ENCODE measurements around the gene MYO6. TPM values are rescaled to one million over a fixed set of nuclear protein-coding genes. Genes with fewer than 3 reads are reported as not detected.

The MYO6 gene
- total RNA-seq, 2 donors from 2014 or later = 6.5 to 10.0 TPM

DNA sequence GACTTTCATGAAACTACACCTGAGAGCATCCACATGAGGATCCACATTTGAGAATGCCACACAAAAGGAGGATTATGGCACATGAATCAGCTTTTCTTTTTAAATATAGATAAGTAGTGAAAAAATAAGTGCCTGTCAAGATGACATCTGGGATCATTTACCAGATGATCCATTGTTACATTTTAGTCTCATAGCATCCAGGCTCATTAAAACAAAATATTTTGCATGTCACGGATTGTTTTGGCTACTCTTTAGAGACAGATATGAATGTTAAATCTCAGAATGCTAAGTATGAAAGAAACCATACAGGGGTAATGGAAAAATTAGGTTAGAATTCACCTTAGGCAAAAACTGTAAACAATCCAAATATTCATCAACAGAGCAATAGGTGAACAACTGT, 66.7 kb downstream of the MYO6 start:
- ATAC-seq (no peak), DNase-seq (no peak)
- intact Hi-C loops (cut with DNase I) = no loop called here

DNA sequence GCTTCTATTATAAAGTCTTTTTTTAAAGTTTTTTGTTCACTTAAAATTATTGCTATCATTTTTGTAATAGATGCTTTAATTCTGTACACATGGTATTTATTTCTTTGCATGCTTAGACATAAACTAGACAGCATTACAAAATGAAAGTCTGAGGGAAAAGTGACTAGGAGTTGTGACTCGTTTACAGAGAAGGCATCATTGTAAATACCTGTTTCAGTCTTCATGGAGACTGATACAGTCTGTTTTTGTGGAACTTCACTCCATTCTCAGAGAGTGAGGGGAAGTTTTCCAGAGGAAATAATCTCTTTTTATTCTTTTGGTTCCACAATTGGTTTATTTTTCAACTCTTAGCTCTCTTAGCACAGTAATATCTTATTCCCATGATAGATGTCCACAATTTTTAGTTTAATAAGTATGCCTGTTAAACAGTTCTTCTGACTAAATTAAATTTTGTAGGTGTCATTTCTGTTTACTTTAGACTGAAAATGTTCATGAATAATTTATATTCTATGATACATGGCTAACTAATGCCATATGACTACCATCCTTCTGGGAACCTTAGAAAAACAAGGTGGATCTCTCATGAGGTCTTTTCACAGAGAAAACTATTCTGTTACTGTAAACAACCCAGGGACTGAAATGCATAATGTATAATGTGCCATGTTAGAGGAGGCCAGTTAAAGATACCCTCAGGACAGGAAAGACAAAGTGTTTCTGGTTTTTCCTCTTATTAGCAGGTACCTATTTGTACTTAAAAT, 69.2 kb downstream of the MYO6 start:
- no peak for ATAC-seq
- intact Hi-C loops (cut with DNase I) = no loop called here
- DNase-seq = no peak

DNA sequence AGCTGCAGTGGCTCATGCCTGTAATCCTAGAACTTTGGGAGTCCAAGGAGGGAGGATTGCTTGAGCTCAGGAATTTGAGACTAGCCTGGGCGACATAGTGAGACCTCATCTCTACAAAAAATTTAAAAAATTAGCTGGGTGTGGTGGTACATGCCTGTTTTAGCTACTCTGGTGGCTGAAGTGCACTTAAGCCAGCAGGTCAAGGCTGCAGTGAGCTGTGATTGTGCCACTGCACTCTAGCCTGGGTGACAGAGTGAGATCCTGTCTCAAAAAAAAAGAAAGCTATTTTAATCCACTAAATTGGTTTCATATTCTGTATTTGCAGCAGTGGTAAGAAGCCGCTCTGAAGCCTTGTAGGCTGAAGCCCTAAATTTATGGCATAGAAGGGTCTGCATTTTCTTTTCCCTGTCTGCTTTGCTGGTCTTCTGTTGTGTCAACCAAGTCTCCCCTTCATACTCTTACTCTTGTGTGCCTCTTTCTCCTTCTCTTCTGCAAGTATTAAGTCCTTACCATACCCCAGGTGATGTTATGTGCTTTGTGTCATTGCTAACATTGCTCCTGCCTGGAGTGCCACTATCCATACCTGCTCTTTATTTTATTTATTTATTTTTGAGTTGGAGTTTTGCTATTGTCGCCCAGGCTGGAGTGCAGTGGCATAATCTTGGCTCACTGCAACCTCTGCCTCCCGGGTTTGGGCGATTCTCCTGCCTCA, 70.9 kb downstream of the MYO6 start:
- intact Hi-C loops (cut with DNase I) = no loop called here
- ATAC-seq (no peak), DNase-seq (no peak)

DNA sequence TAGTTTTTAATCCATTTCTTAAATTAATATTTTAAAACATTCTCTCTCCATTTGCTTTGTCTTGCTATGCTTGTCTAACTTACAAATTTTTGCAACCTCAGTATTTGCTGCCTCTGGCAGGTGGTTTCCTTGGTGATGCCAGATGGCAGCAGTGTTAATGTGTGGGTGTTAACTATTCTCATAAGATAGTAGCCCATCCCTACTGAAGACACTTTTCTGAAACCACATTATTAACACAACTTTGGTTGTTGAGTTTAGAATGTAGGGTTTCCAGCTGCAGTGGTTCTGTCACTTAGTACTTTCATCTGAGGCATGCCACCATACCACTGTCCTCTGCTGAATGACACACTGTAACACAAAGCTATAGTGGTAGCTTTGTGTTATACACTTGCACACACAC, 75.1 kb downstream of the MYO6 start:
- intact Hi-C loops (cut with DNase I) = no loop called here
- ATAC-seq (no peak), DNase-seq (no peak)

DNA sequence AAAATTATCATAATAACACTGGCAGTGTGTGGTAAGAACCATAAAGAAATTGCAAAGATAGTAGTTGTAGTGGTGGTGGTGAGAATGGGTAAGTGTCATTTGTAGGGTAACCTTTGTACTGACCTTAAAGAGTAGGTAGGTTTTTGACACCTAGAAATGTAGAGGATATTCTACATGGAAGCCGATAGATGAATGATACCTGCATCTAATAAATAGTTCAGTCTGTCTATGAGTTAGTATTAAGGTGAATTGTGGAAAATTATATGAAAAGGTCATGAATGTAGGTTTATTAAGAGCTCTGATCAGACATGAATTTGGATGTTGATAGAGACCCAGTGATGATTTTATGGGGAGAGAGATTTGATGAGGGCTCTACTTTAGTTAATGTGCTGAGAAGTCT, 78.1 kb downstream of the MYO6 start:
- ATAC-seq (no peak), DNase-seq (no peak)
- intact Hi-C loops (cut with DNase I) = no loop called here

DNA sequence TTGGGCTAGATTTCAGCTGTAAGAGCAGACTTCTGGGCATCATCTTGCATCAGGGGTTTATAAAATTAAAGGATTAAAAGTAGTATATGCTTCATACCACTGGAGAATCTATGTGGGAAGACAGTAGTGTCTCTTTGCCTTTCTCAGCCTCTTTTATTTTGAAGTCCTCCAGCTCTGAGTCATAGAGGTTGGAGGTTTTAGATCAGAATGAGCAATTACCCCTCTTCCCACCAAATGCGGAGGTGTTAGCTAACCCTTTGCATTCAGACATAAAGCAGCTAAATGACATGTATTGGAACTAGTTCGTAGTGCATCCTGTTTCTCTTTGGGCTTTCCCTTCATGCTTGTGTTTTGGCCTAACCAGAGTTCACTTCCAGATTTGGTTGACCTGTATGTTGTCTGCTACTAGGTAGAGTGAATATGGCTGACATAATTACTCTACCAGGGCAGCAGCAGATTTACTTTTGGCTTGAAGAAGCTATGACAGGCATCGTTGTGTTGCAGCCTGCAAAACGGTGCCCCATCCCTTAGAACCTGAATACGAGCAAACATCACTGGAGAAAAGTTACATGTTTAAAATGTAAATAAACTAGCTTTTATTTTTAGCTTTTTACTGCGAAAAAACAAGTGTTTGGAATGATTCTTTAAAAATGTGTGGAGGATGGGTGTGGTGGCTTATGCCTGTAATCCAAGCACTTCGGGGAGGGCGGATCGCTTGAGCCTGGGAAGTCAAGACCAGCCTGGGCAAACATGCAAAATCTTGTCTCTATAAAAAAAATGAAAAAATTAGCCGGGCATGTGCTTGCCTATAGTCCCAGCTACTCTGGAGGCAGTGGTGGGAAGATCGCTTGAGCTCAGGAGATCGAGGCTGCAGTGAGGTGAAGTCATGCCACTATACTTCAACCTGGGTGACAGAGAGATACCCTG, 82.2 kb downstream of the MYO6 start:
- DNase-seq = no peak
- intact Hi-C loops (cut with DNase I) = no loop called here
- no peak for ATAC-seq

DNA sequence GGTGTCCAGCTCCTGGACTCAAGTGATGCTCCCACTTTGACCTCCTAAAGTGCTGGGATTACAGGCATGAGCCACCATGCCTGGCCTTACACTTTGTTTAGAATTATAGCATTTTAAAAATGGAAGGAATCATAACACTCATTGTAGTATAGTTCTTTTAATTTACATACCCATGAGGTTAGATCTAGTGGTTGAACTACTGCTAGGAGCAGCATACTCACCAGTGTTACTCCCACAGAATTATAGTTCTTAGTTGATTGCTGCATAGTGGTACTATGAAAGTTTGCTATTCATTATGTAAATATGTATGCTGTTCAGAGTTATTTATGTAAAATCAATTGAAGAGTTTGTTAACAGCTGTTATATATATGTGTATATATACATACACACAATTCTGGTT, 85.4 kb downstream of the MYO6 start:
- DNase-seq (no peak), ATAC-seq (no peak)
- intact Hi-C loops (cut with DNase I) = no loop called here

DNA sequence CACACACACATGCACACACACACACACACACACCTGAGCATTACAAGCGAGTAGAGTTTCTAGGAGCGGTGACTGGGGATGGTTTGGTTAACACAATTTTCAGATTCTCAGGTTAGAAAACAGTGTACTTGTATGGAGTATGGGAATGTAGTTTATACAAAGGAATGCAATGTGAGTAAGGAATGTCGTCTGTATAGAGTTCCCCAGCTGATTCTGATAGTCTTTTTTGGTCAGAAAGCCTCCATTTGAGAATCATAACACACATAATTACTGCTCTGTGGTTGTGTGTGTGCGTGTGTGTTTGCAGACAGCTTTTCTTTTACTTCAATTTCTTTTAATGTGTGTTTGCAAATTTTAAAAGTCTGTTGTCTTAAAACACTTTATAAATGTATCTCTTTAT, 93.2 kb downstream of the MYO6 start:
- ATAC-seq (no peak), DNase-seq (no peak)
- intact Hi-C loops (cut with DNase I) = no loop called here

DNA sequence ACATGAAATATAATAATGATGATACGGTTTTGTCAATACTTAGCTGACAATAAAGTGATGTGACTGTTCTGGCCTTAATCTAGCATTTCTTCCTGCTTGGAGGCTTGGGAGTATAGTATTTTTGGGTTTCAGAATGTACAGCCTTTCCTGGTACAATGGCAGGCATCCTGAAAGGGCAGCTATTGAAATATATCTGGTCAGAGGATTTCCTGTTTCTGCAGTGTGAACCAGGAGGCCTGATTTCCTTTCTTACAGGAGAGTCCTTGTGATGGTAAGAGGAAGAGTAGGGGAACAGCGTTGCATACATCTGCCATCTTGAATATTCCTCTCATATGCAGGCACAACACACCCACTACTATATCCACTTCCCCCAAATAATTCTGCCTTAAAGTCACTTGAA, 93.7 kb downstream of the MYO6 start:
- intact Hi-C loops (cut with DNase I) = no loop called here
- no peak for ATAC-seq
- DNase-seq = no peak

DNA sequence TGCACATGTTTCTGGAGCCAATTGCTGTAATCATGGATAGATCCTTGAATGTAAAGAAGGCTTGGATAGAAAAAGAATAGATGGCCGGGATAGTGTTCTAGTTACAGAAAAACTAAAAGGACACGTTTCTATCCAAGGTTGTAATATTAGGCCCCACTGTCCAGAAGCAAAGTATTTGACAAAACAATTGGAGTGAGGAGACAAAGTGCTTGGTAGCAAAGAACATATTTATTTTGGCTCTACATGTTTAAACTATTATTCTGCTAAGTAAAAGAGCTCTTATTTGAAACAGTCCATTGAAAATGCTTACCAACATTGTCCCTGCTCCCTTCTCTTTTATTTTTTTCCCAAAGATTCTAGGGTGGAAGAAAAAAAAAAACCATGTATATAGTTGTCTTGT, 94.4 kb downstream of the MYO6 start:
- intact Hi-C loops (cut with DNase I) = no loop called here
- DNase-seq (no peak), ATAC-seq (no peak)

DNA sequence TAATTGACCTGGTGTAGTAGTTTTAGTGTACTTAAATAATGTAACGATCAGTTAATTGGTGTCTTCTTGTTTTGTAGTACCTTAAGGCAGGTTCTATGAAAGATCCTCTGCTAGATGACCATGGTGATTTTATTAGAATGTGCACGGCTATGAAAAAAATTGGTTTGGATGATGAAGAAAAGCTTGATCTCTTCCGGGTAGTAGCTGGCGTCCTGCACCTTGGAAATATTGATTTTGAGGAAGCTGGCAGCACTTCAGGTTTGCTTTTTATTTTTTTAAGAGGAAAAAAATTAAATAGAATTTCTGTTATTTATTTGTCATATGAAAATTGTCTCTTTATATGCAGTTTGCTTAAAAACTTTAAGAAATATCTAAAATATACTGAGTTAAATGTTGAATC, 99.2 kb downstream of the MYO6 start:
- intact Hi-C loops (cut with DNase I) = no loop called here
- ATAC-seq (no peak), DNase-seq (no peak)

DNA sequence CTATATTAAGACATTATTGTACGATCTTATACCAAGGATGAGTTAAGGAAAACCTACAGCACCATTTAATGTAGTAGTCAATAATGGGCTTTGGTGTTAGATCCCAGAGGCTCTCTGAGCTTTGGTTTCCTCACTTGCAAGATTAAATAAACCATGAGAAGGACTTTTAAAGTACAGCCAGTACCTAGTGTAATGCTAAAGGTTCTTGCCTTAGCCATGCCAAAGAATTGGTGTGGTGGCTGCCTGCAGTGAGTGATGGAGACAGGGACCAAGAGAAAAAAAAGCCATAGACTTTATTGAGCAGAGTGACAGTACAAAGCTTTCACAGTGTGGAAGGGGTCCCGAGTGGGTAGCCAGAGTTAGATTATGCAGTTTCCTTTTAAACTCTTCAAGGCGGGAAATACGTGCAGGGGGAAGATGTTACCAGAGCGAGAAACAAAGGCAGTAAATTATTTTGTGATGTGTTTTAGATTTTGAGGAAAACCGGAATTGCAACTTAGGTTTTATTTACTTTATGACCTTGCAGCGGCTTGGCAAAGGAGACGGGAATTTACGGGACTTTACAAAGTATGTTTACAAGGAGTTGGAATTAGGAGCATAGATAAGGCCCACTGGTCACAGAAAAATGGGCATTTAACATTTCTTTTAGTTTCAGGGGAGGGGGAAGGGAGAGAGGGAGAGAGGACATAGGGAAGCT, 100.4 kb downstream of the MYO6 start:
- ATAC-seq = no peak
- intact Hi-C loops (cut with DNase I) = no loop called here
- no peak for DNase-seq

DNA sequence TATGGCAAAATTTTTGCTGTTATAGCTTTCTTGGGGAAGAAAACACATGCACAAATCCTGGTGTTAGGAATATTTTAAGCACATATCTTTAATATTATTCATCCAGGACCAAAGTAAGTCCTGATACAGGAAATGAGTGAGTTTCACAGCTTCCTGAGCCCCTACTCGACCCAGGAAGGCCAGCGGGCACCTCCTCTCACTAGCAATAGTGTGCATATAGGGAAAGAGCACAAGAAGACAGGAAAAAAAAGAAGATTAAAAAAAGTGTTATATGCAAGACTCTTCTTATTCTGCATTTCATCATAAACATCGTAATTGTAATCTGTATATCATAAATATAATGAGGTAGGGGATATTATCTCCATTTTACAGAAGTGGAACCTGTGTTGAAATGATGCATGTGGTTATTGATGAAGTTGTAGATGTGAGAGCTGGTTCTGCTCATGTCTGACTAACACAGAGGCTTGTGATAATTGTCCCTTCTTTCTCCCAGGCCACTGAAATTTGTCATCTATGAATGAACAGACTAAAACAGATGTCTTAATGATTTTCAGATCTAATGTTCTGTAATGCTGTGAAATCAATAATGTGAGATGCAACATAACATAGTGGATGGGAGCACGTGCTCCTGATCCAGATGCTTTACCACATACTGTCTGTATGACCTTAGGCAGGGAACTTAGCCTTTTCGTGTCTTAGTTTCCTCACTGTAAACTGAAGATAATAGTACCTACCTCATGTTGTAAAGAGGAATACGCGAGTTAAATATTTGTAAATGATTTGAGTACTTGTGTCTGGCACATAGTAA, 101.2 kb downstream of the MYO6 start:
- intact Hi-C loops (cut with DNase I) = no loop called here
- ATAC-seq (no peak), DNase-seq (no peak)

DNA sequence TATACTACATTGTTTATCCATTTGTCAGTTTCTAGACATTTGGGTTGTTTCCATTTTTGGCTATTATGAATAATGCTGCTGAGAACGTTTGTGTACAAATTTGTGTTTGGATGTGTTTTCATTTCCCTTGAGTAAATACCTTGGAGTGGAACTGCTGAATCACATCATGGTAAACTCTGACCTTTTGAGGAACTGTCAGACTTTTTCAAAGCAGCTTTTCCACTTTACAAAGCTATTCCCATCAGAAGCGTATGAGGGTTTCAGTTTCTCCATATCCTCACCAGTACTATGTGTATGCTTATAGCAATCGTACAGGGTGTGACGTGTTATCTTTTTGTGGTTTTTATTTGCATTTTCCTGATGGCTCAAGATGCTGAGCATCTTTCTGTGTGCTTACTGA, 103.7 kb downstream of the MYO6 start:
- intact Hi-C loops (cut with DNase I) = no loop called here
- DNase-seq = no peak
- ATAC-seq = no peak

DNA sequence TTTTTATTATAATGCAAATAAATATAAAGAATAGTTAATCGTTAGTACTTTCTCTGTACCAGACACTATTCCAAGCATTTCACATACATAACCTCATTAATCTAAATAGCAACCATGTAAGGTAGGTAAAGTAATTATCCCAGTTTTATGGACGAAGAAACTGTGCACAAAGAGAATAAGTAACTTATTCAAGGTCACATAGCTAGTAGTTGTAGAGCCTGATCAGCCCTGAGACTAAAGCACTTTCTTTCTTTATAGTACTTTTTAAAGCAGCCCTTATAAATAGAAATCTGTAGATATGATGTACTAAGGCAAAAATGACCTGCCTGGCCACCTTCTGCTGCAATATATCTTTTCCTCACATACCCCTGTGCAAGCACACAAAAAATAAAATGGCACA, 104.8 kb downstream of the MYO6 start:
- ATAC-seq = no peak
- no peak for DNase-seq
- intact Hi-C loops (cut with DNase I) = no loop called here

DNA sequence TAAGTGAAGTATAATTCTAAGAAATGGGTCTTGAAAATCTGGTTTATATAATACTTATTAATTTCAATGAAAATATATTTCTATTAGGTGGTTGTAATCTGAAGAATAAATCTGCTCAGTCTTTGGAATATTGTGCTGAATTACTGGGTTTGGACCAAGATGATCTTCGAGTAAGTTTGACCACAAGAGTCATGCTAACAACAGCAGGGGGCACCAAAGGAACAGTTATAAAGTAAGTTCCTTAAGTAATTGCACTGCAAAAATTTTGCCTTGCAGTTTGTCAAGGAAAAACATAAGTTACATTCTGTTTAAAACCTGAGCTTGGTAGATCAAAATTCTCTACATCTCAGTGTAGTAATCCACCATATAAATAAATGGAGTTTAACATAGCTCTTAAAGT, 106.0 kb downstream of the MYO6 start:
- DNase-seq (no peak), ATAC-seq (no peak)
- intact Hi-C loops (cut with DNase I) = no loop called here

DNA sequence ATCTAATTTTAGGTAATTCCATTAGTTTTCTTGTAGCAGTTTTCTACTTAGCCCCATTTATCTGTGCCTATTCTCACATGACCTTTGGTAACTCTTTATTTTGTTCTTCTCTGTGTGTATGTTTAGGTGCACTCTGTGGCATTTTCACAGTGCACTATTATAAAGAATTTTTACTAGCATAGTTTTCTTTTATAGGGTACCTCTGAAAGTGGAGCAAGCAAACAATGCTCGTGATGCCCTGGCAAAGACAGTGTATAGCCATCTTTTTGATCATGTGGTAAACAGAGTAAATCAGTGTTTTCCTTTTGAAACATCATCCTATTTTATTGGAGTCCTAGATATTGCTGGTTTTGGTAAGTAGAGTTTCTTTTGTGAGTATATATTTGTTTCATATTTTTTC, 107.9 kb downstream of the MYO6 start:
- no peak for DNase-seq
- intact Hi-C loops (cut with DNase I) = no loop called here
- ATAC-seq = no peak

DNA sequence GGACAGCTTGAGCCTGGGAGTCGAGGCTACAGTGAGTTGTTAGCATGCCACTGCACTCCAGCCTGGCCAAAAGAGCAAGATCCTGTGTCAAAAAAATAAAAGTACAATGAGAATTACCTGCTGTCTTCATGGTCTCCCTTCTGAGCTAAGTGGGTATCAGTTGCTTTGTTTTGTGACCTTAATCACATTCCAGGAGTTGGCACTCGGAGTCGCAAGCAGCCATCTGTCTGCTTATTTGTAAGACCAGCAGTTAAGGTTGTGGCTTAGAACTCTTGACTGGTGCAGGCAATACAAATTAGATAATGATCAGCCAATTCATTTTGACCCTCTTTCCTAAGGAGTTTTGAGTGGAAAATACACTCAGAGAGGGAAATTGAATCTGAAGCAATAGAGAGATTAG, 114.0 kb downstream of the MYO6 start:
- ATAC-seq (no peak), DNase-seq (no peak)
- intact Hi-C loops (cut with DNase I) = no loop called here

DNA sequence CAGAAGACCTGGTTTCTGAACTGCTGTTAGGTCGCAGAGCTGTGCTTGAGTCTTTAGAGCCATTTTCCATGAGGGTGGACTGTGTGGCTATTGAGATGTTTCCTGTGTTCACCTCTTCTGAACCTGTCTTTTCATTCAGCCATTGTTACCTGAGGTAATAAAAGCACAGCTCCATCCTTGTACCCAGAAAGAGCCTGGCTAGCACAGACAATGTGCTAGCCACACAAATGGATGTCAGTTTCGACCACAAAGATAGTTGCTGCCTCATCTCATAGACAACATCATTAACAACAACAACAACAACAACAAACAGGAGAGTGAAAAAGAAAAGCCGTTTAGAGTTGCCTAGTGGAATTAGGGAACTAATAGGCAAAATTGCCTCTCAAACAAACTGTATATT, 114.7 kb downstream of the MYO6 start:
- ATAC-seq = no peak
- no peak for DNase-seq
- intact Hi-C loops (cut with DNase I) = no loop called here
